ENCODE results near the gene PNRC1. TPM values are rescaled to one million over a fixed set of nuclear protein-coding genes. Genes with fewer than 3 reads are reported as not detected.
"Not testable (repeated sequence)": the region's sequence is repeated elsewhere in the genome, so short reads cannot be mapped to it uniquely, and the experiment has no call there.

Gene PNRC1
- total RNA-seq, 1 donor from 2014 or later, result 229 TPM

DNA sequence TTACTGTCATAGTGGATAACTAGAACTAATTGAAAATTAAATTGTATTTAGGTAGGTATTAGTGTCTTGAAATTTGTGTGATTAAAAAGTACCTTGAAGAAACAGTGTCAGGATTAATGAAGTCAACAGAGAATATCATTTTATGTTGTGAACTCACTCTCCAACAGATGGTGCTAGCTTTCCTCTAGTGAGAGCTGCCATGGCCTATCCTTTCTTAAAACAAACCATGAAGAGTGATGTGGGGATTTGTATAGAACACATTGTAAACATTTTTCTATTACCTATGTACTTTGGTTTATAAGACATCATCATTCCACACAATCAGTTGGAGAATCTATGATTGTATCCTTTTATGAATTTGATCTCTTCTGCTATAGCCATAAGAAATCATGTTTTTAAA, 42.1 kb downstream of the PNRC1 start:
- DNase-seq (no peak), ATAC-seq (ENCODE audit: low read depth) (peak; percentile 31)
- H3K27me3 Mint-ChIP-seq, result no peaks in the 10 kb centered on the region
- H3K36me3 Mint-ChIP-seq (ENCODE audit: low read depth), result no peaks in the 10 kb centered on the region
- POLR2A ChIA-PET, result interaction anchor here (1.1 kb wide), 1 partner anchor 23 kb away, joined by 3 read pairs; no protein-coding TSS in a partner anchor
- TF ChIP-seq, protein P1, sequence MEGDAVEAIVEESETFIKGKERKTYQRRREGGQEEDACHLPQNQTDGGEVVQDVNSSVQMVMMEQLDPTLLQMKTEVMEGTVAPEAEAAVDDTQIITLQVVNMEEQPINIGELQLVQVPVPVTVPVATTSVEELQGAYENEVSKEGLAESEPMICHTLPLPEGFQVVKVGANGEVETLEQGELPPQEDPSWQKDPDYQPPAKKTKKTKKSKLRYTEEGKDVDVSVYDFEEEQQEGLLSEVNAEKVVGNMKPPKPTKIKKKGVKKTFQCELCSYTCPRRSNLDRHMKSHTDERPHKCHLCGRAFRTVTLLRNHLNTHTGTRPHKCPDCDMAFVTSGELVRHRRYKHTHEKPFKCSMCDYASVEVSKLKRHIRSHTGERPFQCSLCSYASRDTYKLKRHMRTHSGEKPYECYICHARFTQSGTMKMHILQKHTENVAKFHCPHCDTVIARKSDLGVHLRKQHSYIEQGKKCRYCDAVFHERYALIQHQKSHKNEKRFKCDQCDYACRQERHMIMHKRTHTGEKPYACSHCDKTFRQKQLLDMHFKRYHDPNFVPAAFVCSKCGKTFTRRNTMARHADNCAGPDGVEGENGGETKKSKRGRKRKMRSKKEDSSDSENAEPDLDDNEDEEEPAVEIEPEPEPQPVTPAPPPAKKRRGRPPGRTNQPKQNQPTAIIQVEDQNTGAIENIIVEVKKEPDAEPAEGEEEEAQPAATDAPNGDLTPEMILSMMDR (IDR thresholded peaks at IDR 0.05), result no peak
- no peak overlapping the region for H3K27ac Mint-ChIP-seq
- CTCF ChIA-PET, result no interaction called here
- no peak overlapping the region for H3K4me3 Mint-ChIP-seq
- intact Hi-C loops (cut with micrococcal nuclease), result loop anchor here (1.0 to 2.0 kb wide), 4 partner anchors 120 to 488 kb away; no protein-coding TSS in a partner anchor
- no peaks in the 10 kb centered on the region for H3K4me1 Mint-ChIP-seq
- no peaks in the 10 kb centered on the region for H3K9me3 Mint-ChIP-seq

DNA sequence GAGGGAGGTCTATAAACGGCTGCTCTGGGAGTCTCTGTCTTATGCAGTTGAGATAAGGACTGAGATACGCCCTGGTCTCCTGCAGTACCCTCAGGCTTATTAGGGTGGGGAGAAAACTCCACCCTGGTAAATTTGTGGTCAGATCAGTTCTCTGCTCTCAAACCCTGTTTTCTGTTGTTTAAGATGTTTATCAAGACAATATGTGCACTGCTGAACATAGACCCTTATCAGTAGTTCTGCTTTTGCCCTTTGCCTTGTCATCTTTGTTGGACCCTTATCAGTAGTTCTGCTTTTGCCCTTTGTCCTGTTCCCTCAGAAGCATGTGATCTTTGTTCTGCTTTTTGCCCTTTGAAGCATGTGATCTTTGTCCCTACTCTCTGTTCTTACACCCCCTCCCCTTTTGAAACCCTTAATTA, 47.7 kb downstream of the PNRC1 start:
- H3K36me3 Mint-ChIP-seq (ENCODE audit: low read depth); H3K27me3 Mint-ChIP-seq; POLR2A ChIA-PET; ATAC-seq (ENCODE audit: low read depth); CTCF ChIA-PET; H3K4me1 Mint-ChIP-seq; H3K4me3 Mint-ChIP-seq; H3K27ac Mint-ChIP-seq; intact Hi-C loops (cut with micrococcal nuclease); DNase-seq: not testable (repeated sequence)
- H3K9me3 Mint-ChIP-seq, result peaks cover 10% of the 10 kb centered on the region

DNA sequence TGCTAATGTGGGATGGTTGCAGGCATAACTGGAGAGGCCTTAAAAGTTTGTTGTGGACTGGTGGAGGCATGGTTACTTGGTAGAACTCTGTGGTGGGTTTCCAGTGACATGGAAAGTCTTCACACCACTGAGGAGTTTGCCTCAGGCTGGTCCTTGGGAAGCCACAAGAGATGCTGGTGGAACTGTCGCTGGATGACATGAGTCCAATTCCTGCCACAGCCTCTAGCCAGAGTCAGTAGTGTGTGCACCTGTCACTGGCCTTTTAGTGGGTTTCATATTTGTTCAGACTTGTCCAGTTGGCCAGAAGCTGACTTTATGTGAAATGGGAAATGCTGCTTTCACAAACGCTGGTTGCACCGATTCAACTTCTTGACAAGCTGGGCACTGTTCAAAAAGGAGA, 51.0 kb downstream of the PNRC1 start:
- ChIA-PET CTCF (no interaction called here), POLR2A (no interaction called here)
- intact Hi-C loops (cut with micrococcal nuclease), result no loop called here
- TF ChIP-seq, protein P1 (IDR thresholded peaks at IDR 0.05), result no peak
- no peak overlapping the region for H3K27ac Mint-ChIP-seq
- peaks cover 2% of the 10 kb centered on the region for H3K4me1 Mint-ChIP-seq
- ATAC-seq (ENCODE audit: low read depth) (no peak), DNase-seq (no peak)
- peaks cover 4% of the 10 kb centered on the region for H3K36me3 Mint-ChIP-seq (ENCODE audit: low read depth)
- H3K9me3 Mint-ChIP-seq, result peaks cover 10% of the 10 kb centered on the region
- H3K27me3 Mint-ChIP-seq, result no peaks in the 10 kb centered on the region
- no peak overlapping the region for H3K4me3 Mint-ChIP-seq

DNA sequence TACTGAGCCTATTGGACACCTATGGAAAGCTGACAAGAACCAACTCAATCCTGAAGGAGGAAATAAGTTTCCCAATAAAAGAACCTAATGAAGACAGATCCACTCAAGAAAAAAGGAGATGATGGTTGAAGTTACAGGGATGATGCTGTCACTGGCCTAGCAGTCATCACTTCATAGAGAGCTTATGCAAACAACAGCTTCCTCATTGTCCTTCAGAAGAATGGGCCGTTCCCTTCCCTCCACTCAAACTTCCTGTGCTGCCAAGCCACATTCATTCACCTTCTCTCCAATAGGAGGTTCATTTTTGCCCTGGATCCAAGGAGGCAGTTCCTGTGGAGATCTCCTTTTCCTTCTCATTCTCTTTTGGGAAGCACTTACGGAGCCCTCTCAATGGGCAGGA, 51.5 kb downstream of the PNRC1 start:
- DNase-seq (no peak), ATAC-seq (ENCODE audit: low read depth) (no peak)
- H3K4me3 Mint-ChIP-seq, result no peak overlapping the region
- H3K4me1 Mint-ChIP-seq, result peaks cover 2% of the 10 kb centered on the region
- H3K9me3 Mint-ChIP-seq, result peaks cover 10% of the 10 kb centered on the region
- no peaks in the 10 kb centered on the region for H3K27me3 Mint-ChIP-seq
- TF ChIP-seq, protein P1 (IDR thresholded peaks at IDR 0.05), result no peak
- H3K36me3 Mint-ChIP-seq (ENCODE audit: low read depth), result peaks cover 4% of the 10 kb centered on the region
- CTCF ChIA-PET, result no interaction called here
- intact Hi-C loops (cut with micrococcal nuclease), result no loop called here
- POLR2A ChIA-PET, result no interaction called here
- H3K27ac Mint-ChIP-seq, result no peak overlapping the region

DNA sequence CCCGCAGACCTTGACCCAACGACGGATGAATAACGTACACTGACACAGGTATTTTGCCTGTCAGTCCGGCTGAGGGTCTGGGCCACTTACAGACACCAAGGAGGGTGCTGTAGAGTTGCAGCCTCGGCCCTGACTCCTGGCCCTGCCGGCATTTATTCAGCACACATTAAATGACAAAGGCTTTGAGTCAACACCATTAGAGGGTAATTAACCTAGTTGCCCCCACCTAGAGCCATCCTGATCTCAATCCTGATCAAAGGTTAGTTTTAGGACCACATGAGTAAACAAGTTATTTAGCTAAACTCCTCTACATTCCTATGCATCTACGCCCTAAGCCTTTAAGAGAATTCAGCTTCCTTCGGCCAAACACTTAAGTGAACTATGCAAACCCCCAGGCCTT, 53.4 kb downstream of the PNRC1 start:
- TF ChIP-seq, protein P1 (IDR thresholded peaks at IDR 0.05), result no peak
- H3K27me3 Mint-ChIP-seq, result no peaks in the 10 kb centered on the region
- H3K36me3 Mint-ChIP-seq (ENCODE audit: low read depth), result peaks cover 3% of the 10 kb centered on the region
- no peak overlapping the region for H3K27ac Mint-ChIP-seq
- ATAC-seq (ENCODE audit: low read depth) (no peak), DNase-seq (no peak)
- ChIA-PET CTCF (no interaction called here), POLR2A (interaction anchor here (0.6 kb wide), 2 partner anchors 14 to 56 kb away, joined by 3 to 9 read pairs; no protein-coding TSS in a partner anchor)
- no peaks in the 10 kb centered on the region for H3K4me1 Mint-ChIP-seq
- no peak overlapping the region for H3K4me3 Mint-ChIP-seq
- H3K9me3 Mint-ChIP-seq, result peaks cover 2% of the 10 kb centered on the region
- intact Hi-C loops (cut with micrococcal nuclease), result no loop called here

DNA sequence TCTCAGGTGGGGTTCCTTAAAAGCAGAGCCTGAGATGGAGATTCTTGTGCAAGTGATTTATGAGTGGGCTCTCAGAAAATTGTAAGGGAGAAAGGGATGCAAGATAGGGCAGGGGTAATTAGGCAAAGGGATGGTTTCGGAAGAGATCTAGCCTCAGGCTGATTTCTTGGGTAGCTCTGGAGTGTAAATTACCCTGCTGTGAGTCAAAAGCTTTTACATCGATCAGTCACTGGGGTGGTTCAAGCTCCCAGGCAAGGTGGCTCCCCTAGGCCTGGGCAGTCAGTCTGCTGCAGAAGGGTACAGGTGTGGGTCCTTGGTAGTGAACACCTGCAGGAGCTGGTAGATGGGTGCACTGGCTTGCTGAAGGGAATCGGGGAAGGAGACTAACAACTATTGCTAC, 54.2 kb downstream of the PNRC1 start:
- H3K4me3 Mint-ChIP-seq, result no peak overlapping the region
- DNase-seq, result no peak
- ChIA-PET CTCF (no interaction called here), POLR2A (interaction anchor here (0.6 kb wide), 3 partner anchors 48 to 56 kb away, joined by 3 to 8 read pairs (median 4); no protein-coding TSS in a partner anchor)
- ATAC-seq (ENCODE audit: low read depth), result no peak
- no peaks in the 10 kb centered on the region for H3K4me1 Mint-ChIP-seq
- TF ChIP-seq, protein P1 (IDR thresholded peaks at IDR 0.05), result no peak
- H3K36me3 Mint-ChIP-seq (ENCODE audit: low read depth), result peaks cover 3% of the 10 kb centered on the region
- intact Hi-C loops (cut with micrococcal nuclease), result no loop called here
- no peak overlapping the region for H3K27ac Mint-ChIP-seq
- no peaks in the 10 kb centered on the region for H3K27me3 Mint-ChIP-seq
- no peaks in the 10 kb centered on the region for H3K9me3 Mint-ChIP-seq
